Measurements from ENCODE around the gene IWS1. TPM values are rescaled to one million over a fixed set of nuclear protein-coding genes. Genes with fewer than 3 reads are reported as not detected.
"Not testable (repeated sequence)": the region's sequence is repeated elsewhere in the genome, so short reads cannot be mapped to it uniquely, and the experiment has no call there.

The IWS1 gene
- total RNA-seq, 2 experiments from 2014 or later, result 52.5 to 58.7 TPM

DNA sequence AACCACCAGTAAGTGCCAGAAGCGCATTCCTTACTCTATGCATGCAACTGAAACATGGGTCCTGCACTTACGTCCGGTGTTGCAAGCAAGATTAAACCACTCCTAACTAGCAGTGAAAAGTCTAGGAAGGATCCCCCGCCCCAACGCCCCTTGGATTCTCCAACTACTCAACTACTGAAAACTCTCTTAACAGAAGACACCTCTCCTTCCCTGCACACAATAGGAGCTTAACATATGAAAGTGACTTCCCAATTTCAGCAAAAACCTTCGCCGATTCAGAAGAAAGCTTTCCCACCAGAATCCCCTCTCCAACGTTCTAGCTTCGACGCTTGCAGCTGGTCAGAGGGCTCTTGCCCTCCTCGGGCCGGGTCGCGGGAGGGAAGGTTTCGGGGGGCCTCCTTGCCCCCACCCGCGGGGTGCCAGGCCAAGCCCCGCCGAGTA, 578 bp downstream of the IWS1 start:
- peaks cover 26% of the 10 kb centered on the region for H3K4me1 Mint-ChIP-seq
- no peaks in the 10 kb centered on the region for H3K27me3 Mint-ChIP-seq
- peak overlapping the region; percentile 96 for H3K27ac Mint-ChIP-seq
- DNase-seq, result no peak
- no peaks in the 10 kb centered on the region for H3K9me3 Mint-ChIP-seq
- peak overlapping the region; percentile 91 for H3K4me3 Mint-ChIP-seq
- H3K36me3 Mint-ChIP-seq, result peaks cover 13% of the 10 kb centered on the region

- H3K27me3 Mint-ChIP-seq, H3K27ac Mint-ChIP-seq, H3K9me3 Mint-ChIP-seq, DNase-seq: not testable (repeated sequence)
- Mint-ChIP-seq H3K4me3 (peak overlapping the region; percentile 91), H3K36me3 (peaks cover 15% of the 10 kb centered on the region), H3K4me1 (peaks cover 35% of the 10 kb centered on the region)
Measured at GRCh38 chr2:127524198-127524834, 2.0 kb downstream of the IWS1 start.

DNA sequence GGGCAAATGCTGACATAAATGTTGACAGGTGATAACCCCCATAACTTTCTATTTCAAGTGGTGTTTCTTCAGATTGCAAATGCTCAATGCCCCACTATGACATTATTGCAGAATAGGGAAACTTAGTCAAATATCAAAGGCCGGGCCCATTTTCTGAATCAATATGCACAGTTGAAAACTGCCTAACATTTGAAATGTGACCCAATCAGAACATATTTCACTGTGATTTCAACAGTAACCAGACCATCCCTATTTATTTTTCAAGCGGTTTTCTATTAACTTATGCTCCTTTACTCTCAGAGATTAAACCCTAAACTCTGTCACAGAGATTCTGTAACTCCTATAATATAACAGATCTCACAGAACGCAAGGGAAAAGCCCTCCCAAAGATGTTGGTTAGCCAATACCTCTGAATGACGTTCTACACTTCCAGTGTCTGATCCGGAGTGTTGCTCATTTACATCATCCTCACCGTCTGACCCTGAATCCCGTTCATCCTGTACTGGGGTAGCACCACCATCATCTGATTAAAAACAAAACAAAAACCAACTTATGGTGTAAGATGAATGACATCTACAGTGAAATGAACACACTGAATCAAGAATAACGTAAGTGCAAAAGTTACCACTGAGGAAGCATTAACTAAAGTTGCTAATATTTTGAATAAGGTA, 2.9 kb downstream of the IWS1 start:
- Mint-ChIP-seq H3K36me3 (peaks cover 15% of the 10 kb centered on the region), H3K4me3 (no peak overlapping the region), H3K4me1 (peaks cover 35% of the 10 kb centered on the region), H3K27ac (no peak overlapping the region), H3K9me3 (no peaks in the 10 kb centered on the region), H3K27me3 (no peaks in the 10 kb centered on the region)
- no peak for DNase-seq

GRCh38 chr2:127520424-127520823, 5.9 kb downstream of the IWS1 start:
- no peaks in the 10 kb centered on the region for H3K27me3 Mint-ChIP-seq
- peaks cover 37% of the 10 kb centered on the region for H3K36me3 Mint-ChIP-seq
- no peaks in the 10 kb centered on the region for H3K9me3 Mint-ChIP-seq
- no peak overlapping the region for H3K27ac Mint-ChIP-seq
- no peak for DNase-seq
- H3K4me3 Mint-ChIP-seq, result no peak overlapping the region
- peaks cover 46% of the 10 kb centered on the region for H3K4me1 Mint-ChIP-seq

DNA sequence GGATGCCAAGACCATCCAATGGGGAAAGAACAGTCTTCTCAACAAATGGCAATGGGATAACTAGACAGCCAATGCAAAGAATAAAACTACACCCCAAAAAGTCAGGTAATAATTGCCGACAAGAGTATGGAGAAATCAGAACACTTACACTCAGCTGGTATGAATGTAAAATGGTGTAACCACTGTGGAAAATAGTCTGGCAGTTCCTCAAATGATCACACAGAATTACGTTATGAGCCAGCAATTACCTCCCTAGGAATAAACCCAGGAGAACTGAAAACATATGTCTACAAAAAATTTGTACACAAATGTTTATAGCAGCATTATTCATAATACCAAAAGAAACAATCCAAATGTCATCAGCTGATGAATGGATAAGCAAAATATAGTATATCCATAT, 8.8 kb downstream of the IWS1 start:
- Mint-ChIP-seq H3K4me1 (peaks cover 60% of the 10 kb centered on the region), H3K9me3 (no peaks in the 10 kb centered on the region), H3K27me3 (no peaks in the 10 kb centered on the region), H3K4me3 (no peak overlapping the region), H3K36me3 (peaks cover 27% of the 10 kb centered on the region), H3K27ac (no peak overlapping the region)
- no peak for DNase-seq

DNA sequence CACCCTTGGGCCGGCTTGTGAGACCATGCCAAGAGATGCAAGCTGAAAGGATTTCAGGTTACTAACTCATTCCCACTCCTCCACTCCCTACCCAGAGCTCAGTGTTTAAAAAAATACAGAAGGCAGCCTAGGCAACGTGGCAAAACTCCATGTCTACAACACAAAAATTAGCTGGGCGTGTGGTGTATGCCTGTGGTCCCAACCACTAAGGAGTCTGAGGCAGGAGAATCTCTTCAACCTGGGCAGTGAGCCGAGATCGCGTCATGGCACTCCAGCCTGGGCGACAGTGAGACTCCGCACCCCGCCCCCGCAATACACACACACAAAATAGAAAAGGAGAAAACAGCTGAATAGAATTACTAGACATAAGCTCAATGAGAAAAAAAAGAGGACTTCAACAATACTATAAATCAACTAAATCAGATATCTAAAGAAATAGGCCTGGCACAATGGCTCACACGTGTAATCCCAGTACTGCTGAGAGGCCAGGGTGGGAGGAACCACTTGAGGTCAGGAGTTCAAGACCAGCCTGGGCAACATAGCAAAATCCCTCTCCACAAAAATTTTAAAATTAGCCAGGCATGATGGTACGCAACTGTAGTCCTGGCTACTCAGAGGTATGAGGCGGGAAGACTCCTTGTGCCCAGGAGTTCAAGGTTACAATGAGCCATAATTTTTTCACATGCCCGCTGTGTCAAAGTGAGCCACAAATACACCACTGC, 10.1 kb downstream of the IWS1 start:
- Mint-ChIP-seq H3K9me3 (no peaks in the 10 kb centered on the region), H3K4me3 (no peak overlapping the region), H3K27ac (no peak overlapping the region), H3K4me1 (peaks cover 67% of the 10 kb centered on the region), H3K27me3 (no peaks in the 10 kb centered on the region), H3K36me3 (peaks cover 29% of the 10 kb centered on the region)
- no peak for DNase-seq

GRCh38 chr2:127515383-127515915, 10.8 kb downstream of the IWS1 start:
- Mint-ChIP-seq H3K36me3 (peaks cover 33% of the 10 kb centered on the region), H3K27ac (peak overlapping the region; percentile 1), H3K27me3 (no peaks in the 10 kb centered on the region), H3K9me3 (no peaks in the 10 kb centered on the region), H3K4me3 (no peak overlapping the region), H3K4me1 (peaks cover 71% of the 10 kb centered on the region)
- DNase-seq, result no peak

DNA sequence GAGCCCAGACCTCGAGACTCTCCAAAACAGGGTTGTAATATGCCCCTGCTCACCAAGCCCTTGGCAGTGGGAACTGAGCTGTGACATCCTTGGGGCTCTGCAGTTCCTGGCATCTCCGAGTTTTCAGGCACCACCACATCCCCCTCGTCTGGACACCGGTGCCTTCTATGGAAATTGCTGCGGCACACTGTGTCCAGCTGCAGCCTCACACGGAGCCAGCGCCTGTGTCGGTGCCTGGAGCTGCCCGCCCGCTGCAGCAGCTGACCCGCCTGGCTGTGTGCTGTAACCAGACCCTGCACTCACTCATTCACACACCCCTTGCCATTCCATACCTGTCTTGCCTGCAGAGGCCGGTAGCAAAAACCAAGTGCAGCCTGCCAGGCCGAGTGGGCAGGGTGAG, 11.8 kb downstream of the IWS1 start:
- Mint-ChIP-seq H3K27ac (no peak overlapping the region), H3K4me3 (no peak overlapping the region), H3K9me3 (no peaks in the 10 kb centered on the region), H3K36me3 (peaks cover 31% of the 10 kb centered on the region), H3K4me1 (peaks cover 73% of the 10 kb centered on the region), H3K27me3 (no peaks in the 10 kb centered on the region)
- DNase-seq, result no peak

DNA sequence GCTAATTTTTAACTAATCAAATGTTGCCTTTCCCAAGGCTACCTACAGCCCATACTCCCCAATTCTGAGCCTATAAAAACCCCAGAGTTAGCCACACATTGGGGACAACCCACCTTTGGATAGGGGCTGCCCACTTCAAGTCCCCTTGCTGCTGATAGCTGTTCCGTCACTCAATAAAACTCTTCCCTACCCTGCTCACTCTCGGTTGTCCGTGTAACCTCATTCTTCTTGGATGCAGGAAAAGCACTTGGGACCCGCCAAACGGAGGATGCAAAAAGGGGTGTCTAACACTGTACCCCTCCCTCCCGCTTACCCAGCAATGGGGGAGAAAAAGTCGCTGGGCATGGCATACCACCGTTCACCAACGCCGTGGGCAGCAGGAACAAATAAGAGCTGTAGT, 12.2 kb downstream of the IWS1 start:
- Mint-ChIP-seq H3K27ac (no peak overlapping the region), H3K4me1 (peaks cover 75% of the 10 kb centered on the region), H3K36me3 (peaks cover 31% of the 10 kb centered on the region), H3K9me3 (no peaks in the 10 kb centered on the region), H3K27me3 (no peaks in the 10 kb centered on the region), H3K4me3 (no peak overlapping the region)
- no peak for DNase-seq

DNA sequence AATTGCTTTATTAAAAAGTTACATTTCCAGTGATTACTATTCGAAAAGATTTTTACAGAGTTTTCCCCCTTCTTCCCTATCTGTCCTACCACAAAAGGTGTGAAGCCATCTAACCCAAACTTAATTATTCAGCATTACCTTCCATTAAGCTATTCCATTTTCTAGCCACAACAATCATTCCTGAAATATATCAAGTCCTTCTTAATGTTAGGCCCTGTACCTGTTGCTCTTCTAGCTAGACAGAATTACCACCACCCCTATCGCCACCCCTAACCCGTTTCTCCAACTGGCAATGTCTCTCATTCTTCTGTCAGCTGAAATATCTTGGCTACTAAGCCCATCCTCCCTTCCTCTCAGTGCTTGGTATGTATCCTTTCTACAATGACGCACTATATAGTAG, 13.9 kb downstream of the IWS1 start:
- Mint-ChIP-seq H3K9me3 (no peaks in the 10 kb centered on the region), H3K27me3 (no peaks in the 10 kb centered on the region), H3K4me1 (peaks cover 86% of the 10 kb centered on the region), H3K27ac (no peak overlapping the region), H3K4me3 (no peak overlapping the region), H3K36me3 (peaks cover 29% of the 10 kb centered on the region)
- DNase-seq, result no peak

- Mint-ChIP-seq H3K9me3 (no peaks in the 10 kb centered on the region), H3K4me1 (peaks cover 84% of the 10 kb centered on the region), H3K27me3 (no peaks in the 10 kb centered on the region), H3K27ac (peak overlapping the region; percentile 2), H3K36me3 (peaks cover 25% of the 10 kb centered on the region), H3K4me3 (no peak overlapping the region)
- DNase-seq, result no peak
Measured at GRCh38 chr2:127511917-127512316, 14.4 kb downstream of the IWS1 start.

- Mint-ChIP-seq H3K4me1 (peaks cover 80% of the 10 kb centered on the region), H3K9me3 (no peaks in the 10 kb centered on the region), H3K4me3 (no peak overlapping the region), H3K36me3 (peaks cover 22% of the 10 kb centered on the region), H3K27ac (no peak overlapping the region), H3K27me3 (no peaks in the 10 kb centered on the region)
- no peak for DNase-seq
Measured at GRCh38 chr2:127511090-127511695, 15.1 kb downstream of the IWS1 start.

- H3K27ac Mint-ChIP-seq, result no peak overlapping the region
- H3K27me3 Mint-ChIP-seq, result no peaks in the 10 kb centered on the region
- no peak overlapping the region for H3K4me3 Mint-ChIP-seq
- no peak for DNase-seq
- H3K9me3 Mint-ChIP-seq, result no peaks in the 10 kb centered on the region
- H3K36me3 Mint-ChIP-seq, result peaks cover 18% of the 10 kb centered on the region
- peaks cover 70% of the 10 kb centered on the region for H3K4me1 Mint-ChIP-seq
Measured at GRCh38 chr2:127510073-127510472, 16.2 kb downstream of the IWS1 start.

DNA sequence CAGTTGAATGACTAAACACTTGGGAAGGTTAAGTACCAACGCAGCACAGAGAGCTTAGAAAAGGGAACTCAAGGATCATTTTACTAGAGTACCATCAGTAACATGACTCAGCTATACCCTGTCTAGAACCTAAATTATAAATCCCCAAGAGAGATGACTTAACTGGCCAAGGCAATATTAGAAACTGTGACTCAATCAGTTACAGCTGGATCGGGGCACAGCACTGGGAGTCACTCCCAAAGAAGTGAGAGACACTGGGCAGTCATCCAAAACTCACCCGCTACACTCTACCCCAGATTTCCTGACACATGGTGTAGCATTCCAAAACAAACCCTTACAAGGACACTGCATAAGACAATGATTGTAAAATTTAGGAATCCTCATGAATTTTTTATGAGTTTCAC, 17.7 kb downstream of the IWS1 start:
- no peaks in the 10 kb centered on the region for H3K27me3 Mint-ChIP-seq
- peak overlapping the region; percentile 1 for H3K27ac Mint-ChIP-seq
- peaks cover 20% of the 10 kb centered on the region for H3K36me3 Mint-ChIP-seq
- DNase-seq, result no peak
- H3K4me3 Mint-ChIP-seq, result no peak overlapping the region
- H3K4me1 Mint-ChIP-seq, result peaks cover 59% of the 10 kb centered on the region
- no peaks in the 10 kb centered on the region for H3K9me3 Mint-ChIP-seq

DNA sequence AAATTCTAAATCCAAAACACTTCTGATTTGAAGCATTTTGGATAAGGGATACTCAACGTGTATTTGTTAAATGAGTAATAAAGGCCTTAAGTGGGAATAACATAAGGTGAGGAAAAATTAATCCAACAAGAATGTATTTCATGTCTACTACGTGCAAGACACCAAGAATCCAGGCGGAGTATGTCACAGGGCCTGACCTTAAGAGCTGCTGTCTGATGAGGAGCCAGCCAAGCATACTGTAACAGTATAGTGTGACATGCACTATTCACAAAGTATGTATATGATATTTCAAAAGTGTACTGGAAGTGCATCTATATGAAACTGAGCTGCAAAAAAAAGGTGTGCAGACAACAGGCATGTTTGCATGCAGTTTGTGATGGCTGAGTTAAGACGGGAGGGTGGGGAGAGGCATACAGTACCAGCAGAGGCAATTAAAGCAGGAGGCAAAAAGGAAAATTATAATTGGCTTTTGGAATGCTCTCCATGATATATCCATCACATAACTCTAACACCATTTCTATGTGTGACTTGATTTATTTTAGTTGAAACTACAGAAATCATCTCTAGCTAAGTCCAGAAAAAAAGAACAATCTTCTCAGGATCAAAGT, 18.2 kb downstream of the IWS1 start:
- no peaks in the 10 kb centered on the region for H3K27me3 Mint-ChIP-seq
- no peaks in the 10 kb centered on the region for H3K9me3 Mint-ChIP-seq
- peaks cover 57% of the 10 kb centered on the region for H3K4me1 Mint-ChIP-seq
- no peak for DNase-seq
- peaks cover 22% of the 10 kb centered on the region for H3K36me3 Mint-ChIP-seq
- no peak overlapping the region for H3K4me3 Mint-ChIP-seq
- peak overlapping the region; percentile 1 for H3K27ac Mint-ChIP-seq

Data from activated naive CD8-positive, alpha-beta T cell treated with anti-CD3 and anti-CD28 coated beads for 36 hours (primary cell).